VCaP (cell line): ENCODE results near the gene HELB.

Experiments used
- H3K27ac ChIP-seq: fragments of 450-650 bp; 2 replicates; pipeline ENCODE4 v1.5.1; 2017
- TF ChIP-seq, protein P1 (sequence below): fragments of 450-650 bp; conservative IDR thresholded peaks from 2 replicates; pipeline ENCODE4 v1.5.1; 2017; ENCODE audit warnings: mild to moderate bottlenecking, moderate library complexity

The HELB gene

DNA sequence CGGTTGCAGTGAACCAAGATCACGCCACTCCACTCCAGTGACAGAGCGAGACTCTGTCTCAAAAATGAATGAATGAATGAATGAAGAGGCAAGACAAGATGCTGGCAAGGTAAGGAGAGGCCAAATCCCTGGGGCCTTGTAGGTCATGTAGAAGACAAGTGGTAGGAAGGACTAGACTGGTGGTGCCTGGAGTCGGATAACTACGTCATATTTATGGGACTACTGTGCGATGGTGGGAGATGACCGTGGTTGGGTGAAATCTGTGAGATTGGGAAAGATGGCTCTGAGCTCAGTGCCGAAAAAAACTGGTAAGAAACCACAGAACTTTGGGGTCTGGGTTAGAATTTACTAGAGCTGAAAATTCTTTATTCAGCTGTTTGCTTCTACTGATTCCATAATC lies 50.6 kb downstream of the HELB start:
- H3K27ac ChIP-seq = no peak overlapping the region
- TF ChIP-seq, protein P1, sequence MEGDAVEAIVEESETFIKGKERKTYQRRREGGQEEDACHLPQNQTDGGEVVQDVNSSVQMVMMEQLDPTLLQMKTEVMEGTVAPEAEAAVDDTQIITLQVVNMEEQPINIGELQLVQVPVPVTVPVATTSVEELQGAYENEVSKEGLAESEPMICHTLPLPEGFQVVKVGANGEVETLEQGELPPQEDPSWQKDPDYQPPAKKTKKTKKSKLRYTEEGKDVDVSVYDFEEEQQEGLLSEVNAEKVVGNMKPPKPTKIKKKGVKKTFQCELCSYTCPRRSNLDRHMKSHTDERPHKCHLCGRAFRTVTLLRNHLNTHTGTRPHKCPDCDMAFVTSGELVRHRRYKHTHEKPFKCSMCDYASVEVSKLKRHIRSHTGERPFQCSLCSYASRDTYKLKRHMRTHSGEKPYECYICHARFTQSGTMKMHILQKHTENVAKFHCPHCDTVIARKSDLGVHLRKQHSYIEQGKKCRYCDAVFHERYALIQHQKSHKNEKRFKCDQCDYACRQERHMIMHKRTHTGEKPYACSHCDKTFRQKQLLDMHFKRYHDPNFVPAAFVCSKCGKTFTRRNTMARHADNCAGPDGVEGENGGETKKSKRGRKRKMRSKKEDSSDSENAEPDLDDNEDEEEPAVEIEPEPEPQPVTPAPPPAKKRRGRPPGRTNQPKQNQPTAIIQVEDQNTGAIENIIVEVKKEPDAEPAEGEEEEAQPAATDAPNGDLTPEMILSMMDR = no peak

- H3K27ac ChIP-seq = no peak overlapping the region
- TF ChIP-seq, protein P1 = no peak
Measured at GRCh38 chr12:66354291-66354690, 52.0 kb downstream of the HELB start.

GRCh38 chr12:66359300-66359699 lies 57.0 kb downstream of the HELB start:
- TF ChIP-seq, protein P1 = no peak
- H3K27ac ChIP-seq = no peak overlapping the region

DNA sequence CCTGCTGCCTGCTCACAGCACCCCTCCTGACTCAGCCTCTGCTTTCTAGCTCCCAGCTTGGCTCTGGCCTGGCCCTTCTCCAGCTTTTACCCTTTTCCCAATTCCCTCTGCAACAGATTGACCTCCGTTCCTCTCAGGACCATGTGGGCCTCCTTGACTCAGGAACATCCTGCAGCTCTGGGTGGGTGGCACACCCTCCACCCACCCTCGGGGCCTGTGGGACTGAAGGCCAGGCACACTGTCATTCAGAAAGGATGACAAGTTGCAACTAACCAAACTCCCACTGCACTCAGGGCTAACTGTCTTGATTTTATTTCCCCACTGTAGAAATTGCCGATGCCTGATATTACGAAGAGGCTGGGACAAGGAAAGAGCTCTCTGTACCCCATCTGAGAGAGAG lies 59.4 kb downstream of the HELB start:
- H3K27ac ChIP-seq = no peak overlapping the region
- TF ChIP-seq, protein P1 = no peak

DNA sequence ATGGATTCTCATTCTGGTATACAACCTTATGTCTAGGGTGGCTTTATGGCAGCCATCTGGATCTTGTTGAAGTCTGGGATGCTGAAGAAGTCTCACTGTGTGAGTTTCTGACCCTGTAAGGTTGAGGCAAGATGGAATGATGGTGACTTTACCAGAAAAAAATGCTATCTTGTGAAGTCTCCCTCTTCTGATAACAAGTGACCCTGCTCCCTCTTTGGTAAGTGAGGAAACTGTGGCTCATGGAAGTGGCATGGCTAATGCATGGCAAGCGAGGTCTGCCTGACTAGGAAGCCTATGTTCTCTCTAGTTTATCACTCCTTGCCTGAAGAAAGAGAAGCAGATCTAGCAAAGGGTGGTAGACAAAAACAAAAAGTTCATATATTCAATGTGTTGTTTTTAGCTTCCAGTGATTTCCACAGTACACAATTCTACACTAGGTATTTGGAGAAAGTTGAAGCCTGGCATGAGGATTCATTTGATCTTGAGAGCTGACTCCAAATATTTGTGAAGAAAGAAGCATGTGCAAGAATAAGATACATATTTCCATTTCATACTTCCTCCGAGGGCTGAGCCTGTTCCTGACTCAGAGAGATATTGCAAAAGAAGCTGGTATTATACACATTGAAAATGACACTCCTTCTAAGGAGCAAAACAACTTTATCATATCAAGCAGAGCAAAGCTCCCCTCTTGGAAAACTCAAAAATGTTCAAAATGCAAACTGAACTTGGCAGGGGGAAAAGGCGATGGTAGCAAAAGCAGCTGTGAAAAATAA lies 63.6 kb downstream of the HELB start:
- TF ChIP-seq, protein P1 = no peak
- H3K27ac ChIP-seq = no peak overlapping the region

DNA sequence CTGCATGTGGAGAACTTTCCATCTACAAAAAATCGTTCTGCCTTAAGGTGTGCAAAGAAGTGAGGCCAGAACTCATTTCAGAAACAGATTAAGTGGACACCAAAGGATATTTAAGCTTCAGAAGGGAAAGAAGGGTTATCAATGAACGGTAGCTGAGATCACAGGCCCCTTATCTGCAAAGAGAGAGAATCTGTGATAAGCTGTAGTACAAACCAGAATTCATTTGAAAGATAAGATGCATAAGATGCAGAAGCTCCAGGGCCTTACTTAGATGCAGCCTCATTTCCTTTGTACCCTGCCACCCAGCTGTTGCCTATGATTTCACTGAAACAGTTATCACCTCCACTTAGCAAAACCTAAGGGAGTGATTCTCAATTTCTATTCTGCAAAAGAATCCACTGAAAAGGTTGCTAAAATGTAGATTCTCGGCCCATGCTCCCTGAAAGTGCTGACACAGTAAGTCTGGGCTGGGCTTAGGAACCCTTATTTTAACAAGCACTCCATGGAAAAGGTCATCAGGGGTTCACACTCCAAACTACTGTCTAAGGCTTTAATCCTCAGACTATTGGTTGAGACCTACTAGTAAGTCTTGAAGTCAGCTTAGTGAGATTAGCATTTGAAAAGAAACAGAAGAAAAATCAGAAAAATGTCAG lies 64.8 kb downstream of the HELB start:
- TF ChIP-seq, protein P1 = no peak
- H3K27ac ChIP-seq = no peak overlapping the region

GRCh38 chr12:66371982-66372381 lies 69.7 kb downstream of the HELB start:
- TF ChIP-seq, protein P1 = no peak
- no peak overlapping the region for H3K27ac ChIP-seq
